Activated CD4-positive, alpha-beta T cell treated with anti-CD3 and anti-CD28 coated beads, Interleukin-2, amount 50 U/mL, for 48 hours (primary cell): Measurements from ENCODE around the gene BAHD1.

Experiments
- DNase-seq, 2 experiments: peaks; one replicate each; pipeline ENCODE4 v3.0.0-alpha.2; 2020

BAHD1 gene

DNA sequence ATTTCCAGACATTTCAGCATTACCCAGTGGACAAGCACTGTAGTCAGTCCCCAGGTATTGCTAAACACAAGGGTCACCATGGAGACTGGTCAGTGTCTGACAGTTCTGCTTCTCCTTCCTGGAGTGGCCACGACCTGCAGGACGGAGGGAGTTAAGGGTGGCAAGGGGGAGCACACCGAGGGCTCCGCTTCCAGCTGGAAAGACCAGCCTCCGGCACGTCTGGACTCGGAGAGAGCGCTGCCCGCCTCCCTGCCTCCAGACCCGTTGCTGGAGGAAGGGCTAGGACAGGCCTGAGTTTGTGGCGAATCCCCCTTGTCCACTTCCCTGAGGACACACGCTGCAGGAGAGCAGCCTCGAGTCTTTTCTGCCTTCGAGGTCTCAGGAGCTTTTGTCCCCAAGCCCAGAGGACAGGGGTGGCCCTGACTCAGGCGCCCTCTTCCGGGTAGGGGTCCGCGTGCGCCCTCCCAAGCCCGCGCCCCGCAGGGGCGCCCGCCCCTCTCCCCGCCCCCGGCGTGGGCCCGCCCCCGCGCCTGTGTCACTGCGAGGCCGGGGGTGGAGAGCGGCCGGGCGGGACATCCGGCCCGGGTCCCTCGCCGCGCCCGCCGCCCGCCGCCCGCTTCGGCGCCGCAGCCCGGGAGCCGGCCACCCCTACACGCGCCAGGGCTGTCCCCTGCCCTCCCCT lies 29.8 kb downstream of the BAHD1 start, which contains the start of gene CHST14:
CHST14 (plus strand) TSS at position 562 of the 682 bp plus-strand sequence. CDS start 230 bp downstream, outside the sequence.
- peak; percentile 43 to 51 for DNase-seq

DNA sequence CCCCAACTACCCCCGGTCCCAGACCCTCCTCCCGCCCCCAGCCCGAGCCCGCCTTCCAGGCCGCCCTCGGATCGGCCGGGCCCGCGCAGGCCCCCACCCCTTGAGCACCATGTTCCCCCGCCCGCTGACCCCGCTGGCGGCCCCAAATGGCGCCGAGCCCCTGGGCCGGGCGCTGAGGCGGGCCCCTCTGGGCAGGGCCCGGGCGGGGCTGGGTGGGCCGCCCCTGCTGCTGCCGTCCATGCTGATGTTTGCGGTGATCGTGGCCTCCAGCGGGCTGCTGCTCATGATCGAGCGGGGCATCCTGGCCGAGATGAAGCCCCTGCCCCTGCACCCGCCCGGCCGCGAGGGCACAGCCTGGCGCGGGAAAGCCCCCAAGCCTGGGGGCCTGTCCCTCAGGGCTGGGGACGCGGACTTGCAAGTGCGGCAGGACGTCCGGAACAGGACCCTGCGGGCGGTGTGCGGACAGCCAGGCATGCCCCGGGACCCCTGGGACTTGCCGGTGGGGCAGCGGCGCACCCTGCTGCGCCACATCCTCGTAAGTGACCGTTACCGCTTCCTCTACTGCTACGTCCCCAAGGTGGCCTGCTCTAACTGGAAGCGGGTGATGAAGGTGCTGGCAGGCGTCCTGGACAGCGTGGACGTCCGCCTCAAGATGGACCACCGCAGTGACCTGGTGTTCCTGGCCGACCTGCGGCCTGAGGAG lies 30.5 kb downstream of the BAHD1 start:
- DNase-seq: peak; percentile 28 to 30

DNA sequence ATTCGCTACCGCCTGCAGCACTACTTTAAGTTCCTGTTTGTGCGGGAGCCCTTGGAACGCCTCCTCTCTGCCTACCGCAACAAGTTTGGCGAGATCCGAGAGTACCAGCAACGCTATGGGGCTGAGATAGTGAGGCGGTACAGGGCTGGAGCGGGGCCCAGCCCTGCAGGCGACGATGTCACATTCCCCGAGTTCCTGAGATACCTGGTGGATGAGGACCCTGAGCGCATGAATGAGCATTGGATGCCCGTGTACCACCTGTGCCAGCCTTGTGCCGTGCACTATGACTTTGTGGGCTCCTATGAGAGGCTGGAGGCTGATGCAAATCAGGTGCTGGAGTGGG lies 31.0 kb downstream of the BAHD1 start:
- peak; percentile 24 to 29 for DNase-seq

DNA sequence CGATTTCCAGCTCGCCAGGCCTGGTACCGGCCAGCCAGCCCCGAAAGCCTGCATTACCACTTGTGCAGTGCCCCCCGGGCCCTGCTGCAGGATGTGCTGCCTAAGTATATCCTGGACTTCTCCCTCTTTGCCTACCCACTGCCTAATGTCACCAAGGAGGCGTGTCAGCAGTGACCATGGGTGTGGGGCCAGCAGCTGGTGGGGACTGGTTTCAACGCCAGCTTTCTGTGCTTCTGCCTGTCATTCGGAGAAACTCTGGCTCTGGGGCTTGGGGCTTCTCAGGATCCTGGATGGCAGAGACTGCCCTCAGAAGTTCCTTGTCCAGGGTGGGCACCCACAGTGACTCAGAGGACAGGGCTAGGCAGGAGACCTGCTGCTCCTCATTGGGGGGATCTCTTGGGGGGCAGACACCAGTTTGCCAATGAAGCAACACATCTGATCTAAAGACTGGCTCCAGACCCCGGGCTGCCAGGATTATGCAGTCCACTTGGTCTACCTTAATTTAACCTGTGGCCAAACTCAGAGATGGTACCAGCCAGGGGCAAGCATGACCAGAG lies 31.5 kb downstream of the BAHD1 start:
- DNase-seq: no peak

DNA sequence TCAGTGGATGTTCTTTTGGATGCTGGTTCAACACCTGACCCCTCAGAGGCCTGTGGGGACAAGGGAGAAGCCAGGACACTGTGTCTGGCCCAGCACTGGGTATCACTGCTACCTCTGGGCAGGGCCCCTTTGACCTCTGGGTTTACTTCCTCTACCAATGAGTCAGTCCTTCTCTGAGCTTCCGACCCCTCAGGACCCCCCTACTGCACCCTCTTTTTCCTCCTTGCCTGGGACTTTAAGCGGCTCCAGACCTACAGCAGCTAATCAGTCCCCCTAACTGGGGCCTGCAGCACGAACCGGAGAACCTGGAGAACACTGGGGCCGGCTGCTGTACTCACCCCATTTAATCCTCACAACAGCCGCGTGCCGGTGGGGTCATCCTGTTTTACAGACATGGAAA lies 33.8 kb downstream of the BAHD1 start:
- DNase-seq: no peak

DNA sequence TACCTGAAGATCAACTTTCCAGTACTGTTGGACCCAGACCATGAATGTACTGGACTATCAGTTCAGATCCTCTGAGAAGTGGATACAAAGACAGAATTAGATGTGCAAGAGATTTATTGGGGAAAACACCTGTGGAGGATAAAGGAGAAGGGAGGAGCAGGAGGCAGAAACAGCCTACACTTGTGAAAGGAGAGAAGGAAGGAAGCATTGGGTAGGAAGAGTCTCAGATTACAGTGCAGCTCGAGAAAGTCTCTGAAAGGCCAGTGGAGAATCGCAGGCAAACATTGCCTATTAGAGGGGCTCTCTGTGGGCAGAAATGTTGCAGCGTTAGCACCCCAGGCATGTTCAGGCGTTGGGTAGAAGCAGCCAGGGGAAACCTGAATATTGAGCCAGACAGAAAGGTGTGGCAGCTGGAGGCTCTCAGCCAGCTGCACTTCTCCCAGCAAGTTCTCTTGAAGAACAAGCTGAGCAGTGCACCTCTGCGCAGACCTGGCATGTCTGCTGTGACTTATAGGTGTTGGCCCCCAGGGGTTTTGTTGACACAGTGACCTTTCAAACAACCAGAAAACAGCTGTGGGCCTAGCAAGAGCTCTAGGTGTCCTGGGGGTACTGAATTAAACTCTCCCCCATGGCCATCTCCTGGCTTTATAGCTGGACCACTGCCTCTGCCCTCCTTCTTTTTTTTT lies 37.0 kb downstream of the BAHD1 start:
- no peak for DNase-seq

DNA sequence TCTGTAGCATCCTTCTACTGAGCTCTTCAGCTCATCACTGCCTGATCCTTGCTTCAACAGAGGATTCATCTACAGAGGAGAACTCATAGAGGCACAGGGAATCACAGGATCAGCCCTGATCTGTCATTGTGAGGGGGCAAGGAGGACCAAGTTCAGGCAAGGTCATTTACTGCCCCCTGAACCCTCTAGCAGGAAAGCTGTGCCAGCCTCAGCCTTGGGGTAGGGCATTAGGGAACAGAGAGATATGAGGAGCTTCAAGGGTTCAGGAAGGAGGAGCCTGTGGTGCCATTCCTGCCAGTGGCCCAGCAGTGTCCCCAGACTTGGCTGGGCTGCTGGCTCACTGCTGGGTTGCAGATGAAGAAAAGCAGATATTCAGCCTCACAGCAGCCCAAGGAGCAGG lies 38.3 kb downstream of the BAHD1 start:
- no peak for DNase-seq

DNA sequence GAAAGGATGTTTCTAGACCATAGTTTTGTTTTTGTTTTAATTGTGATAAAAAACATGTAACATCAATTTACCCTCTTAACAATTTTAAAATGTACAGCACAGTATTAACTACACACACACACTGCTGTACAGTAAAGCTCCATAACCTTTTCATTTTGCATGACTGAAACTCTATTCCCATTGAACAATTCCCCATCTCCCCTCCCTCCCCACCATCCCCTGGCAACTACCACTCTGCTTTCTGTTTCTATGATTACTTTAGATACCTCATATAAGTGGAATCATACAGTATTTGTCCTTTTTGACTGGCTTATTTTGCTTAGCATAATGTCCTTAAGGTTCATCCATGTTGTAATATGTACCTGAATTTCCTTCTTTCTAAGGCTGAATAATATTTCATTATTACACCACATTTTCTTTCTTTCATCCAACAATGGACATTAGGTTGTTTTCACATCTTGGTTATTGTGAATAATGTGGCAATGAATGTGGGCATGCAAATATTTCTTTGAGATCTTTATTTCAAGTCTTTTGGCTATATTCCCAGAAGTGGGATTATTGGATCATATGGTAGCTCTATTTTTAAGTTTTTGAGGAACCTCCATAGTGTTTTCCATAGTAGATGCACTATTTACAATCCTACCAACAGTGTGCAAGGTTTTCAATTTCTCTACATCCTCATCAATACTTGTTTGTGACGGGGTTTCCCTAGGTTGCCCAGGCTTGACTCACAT lies 40.8 kb downstream of the BAHD1 start:
- no peak for DNase-seq

DNA sequence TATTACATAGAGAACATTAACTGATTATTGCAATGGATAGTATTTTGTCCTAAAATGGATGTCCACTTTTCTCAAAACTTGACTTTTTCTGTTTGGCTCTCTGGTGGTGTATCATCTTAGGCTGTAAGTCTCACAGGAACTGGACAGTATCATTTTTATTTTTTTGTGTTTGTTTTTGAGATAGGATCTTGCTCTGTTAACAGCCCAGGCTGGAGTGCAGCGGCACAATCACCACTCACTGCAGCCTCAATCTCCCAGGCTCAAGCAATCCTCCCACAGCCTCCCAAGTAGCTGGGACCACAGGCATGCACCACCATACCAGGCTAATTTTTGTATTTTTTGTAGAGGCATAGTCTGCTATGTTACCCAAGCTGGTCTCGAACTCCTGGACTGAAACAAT lies 43.2 kb downstream of the BAHD1 start:
- no peak for DNase-seq

DNA sequence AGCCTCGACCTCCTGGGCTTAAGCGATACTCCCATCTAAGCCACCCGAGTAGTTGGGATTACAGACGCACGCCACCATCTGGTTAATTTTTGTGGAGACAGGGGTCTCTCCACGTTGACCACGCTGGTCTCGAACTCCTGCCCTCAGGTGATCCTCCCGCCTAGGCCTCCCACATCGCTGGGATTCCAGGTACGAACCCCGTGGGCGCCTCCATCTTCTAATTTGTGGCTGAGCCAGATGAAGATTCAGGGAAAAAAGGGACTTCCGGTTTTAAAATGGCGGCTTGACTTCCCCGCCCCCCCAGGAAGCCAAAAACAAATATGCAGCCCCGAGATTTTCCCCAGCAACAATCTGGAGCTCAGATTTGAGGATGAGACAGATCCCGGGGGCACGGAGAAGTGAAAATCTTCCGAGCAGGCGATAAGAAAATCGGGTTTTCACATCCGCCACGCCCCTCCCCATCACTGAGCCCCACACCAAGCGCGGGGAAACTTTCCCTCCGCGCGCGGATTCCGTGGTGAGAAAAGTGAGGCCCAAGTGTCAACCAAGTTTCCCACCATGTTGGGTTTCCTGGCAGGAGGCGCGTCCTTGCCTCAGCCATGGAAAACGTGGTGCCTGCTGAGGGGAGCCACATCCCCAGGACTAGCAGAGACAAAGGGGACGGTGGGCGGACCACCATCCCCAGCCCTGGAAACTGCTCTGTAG lies 45.5 kb downstream of the BAHD1 start:
- no peak for DNase-seq

DNA sequence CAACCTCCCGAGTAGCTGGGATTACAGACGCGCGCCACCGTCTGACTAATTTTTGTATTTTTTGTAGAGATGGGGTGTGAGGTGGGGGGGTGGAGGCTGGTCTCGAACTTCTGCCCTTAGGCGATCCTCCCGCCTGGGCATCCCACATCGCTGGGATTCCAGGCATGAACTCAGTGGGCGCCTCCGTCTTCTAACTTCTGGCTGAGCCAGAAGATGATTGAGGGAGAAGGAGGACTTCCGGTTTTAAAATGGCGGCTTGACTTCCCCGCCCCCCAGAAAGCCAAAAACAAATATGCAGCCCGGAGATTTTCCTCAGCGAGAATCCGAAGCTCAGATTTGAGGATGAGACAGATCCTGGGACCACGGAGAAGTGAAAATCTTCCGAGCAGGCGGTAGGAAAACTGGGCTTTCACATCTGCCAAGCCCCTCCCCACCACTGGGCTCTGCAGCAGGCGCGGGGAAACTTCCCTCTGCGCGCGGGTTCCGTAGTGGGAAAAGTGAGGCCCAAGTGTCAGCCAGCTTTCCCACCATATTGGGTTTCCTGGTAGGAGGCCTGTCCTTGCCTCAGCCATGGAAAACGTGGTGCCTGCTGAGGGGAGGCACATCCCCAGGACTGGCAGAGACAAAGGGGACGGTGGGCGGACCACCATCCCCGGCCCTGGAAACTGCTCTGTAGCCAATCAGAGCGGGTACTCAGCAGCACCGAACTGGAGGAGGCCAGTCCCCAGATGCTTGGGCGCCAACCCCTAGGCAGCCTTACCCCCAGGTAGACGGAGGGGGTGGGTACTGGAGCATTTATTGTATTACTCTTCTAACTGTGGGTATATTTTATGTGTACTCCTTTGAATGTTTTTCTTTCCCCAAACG lies 47.3 kb downstream of the BAHD1 start:
- no peak for DNase-seq

DNA sequence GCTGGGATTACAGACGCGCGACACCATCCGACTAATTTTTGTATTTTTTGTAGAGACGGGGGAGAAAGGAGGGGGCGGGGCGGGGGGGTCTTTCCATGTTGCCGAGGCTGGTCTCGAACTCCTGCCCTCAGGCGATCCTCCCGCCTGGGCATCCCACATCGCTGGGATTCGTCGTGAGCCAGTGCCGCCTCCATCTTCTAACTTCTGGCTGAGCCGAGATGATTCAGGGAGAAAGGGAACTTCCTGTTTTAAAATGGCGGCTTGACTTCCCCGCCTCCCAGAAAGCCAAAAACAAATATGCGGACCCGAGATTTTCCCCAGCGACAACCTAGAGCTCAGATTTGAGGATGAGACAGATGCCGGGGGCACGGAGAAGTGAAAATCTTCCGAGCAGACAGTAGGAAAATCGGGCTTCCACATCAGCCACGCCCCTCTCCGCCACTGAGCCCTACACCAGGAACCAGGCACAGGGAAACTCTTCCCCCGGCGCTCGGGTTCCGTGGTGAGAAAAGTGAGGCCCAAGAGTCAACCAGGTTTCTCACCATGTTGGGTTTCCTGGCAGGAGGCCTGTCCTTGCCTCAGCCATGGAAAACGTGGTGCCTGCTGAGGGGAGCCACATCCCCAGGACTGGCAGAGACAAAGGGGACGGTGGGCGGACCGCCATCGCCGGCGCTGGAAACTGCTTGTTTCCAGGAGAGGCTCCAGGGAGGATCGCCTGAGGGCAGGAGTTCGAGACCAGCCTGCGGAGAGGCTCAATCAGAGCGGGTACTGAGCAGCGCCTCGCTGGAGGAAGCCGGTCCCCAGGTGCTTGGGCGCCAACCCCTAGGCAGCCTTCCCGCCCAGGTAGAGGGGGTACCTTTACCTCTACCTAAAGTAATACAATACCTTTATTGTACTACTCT lies 48.8 kb downstream of the BAHD1 start:
- no peak for DNase-seq

DNA sequence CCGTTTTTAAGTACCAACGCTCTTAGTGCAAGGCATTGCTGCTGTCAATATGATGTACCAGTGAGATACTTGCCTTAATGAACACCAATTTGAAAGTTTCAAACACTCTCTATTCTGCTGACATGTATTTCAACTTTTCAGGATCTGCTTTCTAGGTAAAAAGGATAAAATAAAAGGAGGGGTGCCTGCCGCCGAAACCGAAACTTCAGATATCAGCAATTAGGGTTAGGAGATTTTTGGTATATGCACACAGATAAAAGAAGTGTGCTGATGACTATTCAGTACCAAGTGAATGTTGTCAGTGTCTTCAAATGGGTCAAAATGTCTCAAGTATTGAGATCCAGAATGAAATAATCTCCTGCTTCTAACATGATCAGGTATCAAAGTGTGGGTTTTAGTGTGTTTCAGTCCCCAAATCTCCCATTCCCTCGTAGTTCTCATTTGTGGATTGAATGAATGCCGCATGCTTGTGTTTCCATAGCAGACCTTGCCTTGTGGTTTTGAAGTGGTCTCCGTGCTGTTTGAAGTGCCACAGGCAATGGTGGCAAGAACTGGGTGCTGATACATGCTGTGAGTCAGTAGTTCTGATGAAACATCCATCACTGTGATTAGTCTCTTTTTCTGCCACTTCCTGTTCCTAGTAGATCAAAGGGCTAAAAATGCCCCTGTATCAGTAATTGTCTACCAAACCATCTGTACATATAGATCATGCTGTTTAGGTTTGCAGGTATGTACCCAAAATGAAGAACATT lies 52.5 kb downstream of the BAHD1 start:
- DNase-seq: peak; percentile 60 to 70

DNA sequence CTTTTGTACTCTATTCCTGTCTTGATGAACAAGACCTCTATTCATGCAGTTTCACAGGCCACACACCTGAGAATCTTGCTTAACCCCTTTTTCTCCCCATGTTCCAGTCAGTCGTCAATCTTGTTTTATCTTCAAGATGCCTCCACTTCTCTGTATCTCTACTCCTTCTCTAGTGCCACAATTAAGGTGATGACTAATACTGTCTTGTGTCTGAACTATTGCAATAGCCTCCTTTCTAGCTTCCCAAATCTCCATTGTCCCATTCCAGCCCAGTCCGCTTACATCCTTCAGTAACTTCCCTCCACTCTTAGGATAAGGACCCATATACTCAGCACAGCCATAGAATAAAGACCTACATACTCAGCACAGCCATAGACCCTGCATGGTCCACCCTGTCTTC lies 54.8 kb downstream of the BAHD1 start:
- DNase-seq: no peak

DNA sequence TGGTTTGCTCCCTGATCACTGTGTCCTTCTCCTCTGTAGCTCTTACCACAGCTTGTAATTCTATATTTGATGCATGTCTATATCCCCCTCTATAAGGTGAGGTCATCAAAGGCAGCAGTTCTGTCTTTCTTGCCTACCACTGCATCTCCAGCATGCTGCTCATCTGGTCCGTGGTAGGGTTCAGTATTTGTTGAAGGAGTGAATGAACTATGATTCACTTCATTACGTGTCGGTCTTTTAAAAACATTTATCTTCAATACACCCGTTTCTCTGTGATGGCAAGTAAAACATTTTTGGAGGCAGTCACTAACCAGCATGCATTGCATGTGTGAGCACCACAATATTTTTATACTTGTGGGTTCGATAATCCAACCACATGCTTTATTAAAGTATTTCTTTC lies 57.7 kb downstream of the BAHD1 start:
- DNase-seq: no peak

DNA sequence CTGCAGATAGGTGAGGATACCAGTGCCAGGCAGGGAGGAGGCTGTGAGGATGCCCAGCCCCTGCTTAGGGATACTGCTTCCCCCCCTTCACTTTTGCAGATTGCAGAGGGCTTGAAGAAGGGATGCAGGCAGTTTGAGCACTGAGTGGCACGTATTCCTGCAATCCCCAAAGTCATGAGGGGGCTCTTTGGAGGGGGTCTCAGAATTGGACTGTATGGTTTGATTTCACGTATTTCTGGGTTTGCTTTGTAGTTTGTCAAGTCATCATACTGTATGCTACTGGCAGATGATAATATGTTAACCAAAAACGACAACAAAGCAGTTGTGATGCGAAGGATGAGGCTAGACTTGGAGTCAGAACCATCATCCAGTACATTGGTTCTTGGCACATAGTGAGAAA lies 58.1 kb downstream of the BAHD1 start:
- DNase-seq: no peak

DNA sequence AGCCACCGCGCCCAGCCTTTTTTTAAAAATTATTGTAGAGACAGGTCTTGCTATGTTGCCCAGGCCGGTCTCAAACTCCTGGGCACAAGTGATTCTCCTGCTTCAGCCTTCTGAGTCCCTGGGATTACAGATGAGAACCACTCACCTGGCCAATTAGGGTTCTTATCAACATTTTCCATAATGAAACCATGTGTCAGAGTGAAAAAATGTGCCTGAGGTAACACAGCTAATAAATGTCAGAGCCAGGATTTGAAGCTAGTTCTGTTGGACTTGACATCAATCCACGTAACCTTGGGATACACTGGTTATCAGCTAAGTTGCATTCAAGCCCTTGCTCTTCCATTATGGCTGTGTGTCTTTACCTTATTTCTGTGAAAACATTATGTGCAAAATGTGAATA lies 59.2 kb downstream of the BAHD1 start:
- DNase-seq: no peak

DNA sequence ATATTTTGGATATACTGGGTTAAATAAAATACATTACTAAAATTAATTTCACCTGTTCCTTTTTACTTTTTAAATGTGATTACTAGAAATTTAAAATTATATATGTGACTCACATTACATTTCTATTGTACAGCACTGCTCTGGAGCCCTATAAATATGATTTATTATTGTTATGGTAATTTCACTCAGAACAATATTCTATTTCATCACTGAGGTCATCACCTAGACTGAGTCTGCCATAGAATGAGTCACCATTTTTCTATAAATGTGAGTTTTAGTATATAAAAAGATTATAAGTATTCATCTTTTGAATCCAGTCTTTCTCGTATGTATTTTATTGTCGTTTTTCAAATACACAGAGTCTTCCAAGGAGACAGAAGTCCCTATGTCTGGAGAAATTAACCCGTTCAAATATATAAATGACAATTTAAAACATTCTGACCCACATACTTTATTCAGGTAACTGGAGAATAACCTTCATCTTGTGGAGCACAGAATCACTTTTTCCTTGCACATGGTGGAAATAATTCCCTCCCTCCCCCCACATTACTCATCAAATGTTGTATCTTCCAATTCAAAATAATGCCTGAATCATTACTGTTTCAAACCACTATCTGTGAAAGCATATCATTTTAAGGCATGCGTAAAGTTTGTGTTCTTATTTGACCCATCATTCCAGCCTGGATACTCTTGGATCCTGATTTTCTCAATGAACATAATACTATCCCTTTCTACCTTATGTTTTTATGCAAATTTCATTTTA lies 60.0 kb downstream of the BAHD1 start:
- DNase-seq: no peak

DNA sequence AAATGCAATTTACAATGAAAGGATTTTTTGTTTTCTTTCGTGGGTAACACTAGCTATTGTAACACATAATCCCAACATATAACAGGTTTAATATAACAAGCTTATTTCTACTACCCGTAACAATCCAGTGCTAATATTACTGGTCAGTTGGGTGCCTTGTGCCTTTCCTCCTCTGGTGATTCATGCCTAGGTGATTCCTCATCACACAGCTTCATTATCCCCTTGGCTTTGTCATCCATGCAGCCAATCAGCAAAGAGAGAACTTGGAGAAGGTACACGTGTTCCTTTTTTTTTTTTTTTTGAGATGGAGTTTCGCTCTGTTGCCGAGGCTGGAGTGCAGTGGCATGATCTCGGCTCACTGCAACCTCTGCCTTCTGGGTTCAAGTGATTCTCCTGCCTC lies 60.7 kb downstream of the BAHD1 start:
- no peak for DNase-seq
